NCI-H2081 (cell line): ENCODE measurements around the gene UBE2R2.
A peak's percentile ranks its signal among the peaks of the same experiment; 100 is the strongest.
"Not testable (repeated sequence)": the region's sequence is repeated elsewhere in the genome, so short reads cannot be mapped to it uniquely, and the experiment has no call there.

Source experiments
- DNase-seq, 2 experiments: peaks; one replicate each; lab custom pipeline; 2025; lab: John Stamatoyannopoulos, UW

Gene UBE2R2, protein sequence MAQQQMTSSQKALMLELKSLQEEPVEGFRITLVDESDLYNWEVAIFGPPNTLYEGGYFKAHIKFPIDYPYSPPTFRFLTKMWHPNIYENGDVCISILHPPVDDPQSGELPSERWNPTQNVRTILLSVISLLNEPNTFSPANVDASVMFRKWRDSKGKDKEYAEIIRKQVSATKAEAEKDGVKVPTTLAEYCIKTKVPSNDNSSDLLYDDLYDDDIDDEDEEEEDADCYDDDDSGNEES

DNA sequence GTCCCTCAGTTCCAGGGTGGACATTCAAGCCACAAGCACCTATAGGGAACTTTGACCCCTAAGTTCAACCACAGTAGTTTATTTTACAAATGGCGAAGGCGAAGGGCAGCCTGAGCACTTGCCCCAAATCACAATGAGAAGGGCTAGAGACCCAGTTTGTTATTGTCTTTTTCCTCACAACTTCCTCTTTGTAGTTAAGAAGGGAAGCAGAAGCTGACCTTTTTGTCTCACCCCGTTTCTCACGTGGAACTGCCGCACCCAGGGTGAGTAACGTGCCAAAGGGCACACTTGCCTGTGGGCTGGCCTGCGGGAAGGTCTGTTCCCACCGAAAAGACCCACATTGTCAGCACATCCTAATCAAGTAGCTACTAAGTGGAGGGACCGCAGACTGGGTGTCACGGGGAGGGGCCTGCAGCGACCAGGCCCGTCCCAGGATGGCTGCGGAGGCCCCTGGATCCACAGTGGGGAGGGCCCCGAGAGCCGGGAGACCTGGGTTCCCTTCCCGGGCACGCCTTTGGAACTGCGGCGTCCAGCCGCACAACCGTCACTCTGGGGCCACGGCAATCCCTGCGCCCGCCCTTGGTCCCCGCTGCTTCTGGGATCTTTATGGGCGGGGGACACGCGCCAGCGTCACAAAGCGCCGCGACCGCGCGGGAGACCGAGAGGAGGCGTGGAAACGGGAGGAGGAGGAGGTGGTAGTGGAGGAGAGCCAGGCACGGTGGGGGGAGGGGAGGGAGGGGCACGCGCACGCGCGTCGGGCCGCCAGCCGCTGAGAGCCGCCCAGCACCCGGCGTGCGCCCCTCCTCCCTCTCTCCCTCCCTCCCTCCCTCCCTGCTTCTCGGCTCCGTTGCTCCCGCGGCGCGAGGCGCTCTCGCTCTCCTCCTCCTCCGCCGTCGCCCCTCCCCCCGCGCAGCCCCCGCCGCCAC lies at the start of gene UBE2R2:
UBE2R2 (plus strand) TSS at position 834 of the 926 bp plus-strand sequence. CDS start 598 bp downstream, outside the sequence.
- peak; percentile 96 to 97 for DNase-seq

DNA sequence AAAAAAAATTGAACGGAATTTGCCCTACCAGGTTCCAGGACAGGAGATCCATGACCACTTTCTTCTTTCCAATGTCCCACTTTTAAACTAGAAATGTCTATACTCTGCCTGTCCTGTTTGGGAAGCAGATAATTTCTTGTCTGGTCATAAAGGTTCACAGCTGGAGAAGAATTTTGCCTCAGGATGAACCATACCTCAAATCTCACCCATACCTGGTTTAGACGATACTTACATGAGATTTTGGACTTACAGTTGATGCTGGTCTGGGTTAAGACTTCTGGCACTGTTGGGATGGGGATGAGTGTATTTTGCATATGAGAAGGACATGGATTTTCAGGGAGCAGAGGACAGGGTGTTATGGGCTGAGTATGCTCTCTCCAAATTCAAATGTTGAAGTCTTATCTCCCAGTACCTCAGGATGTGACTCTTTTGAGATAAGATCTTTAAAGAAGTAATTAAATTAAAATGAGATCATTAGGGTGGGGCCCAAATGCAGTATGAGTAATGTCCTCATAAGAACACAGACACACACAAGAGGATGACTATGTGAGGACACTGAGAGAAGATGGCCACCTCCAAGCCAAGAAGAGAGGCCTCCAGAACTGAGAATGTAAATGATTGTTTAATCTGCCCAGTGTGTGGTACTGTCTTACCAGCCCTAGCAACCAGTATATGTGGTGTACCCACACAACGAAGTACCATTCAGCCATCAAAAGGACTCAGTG lies 46.6 kb upstream of the UBE2R2 start:
- not testable (repeated sequence) for DNase-seq

DNA sequence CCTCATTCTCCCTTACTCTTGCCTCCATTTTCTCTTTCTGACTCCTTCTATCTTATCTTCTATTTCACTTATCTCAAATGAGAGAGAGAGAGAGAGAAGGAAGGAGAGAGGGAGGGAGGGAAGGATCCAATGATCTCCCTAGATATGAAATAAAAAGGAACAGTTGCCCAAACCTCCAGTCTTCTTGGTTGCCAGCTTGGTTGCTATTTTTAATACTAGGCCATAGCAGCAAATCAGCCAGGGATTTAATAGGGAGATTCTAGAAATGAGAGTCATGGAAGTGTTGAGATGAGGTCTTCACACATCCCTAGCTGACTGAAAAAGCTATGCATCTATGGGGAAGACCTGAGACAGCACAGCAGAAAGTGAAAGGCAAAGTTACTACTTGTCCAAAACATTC lies 43.8 kb upstream of the UBE2R2 start:
- not testable (repeated sequence) for DNase-seq

DNA sequence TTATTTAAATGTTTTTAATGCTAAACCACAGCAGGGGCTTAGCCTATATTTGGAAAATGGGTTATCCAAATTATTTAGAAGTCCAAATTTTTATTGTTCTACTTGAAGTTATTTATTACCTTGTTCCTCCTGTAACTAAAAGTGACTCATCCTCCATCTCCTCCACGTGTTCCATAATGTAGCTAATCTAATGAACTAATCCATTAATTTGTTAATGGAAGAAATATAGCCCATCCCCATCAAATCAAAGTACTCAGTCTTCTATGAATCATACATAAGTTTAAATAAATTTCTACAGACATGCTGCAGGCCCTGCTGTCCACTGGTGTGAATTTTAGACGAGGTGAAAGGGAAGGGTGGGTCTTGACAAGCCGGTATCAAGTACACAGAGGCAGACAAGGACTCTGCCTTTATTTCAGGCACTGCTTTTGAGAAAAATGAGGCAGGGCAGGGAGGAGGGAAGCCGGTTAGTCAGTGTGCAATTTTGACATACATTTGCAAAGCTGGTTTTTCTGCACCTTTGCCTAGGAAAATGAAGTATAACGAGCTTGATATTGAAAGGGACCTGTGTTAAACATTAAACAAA lies 42.8 kb upstream of the UBE2R2 start:
- DNase-seq, result not testable (repeated sequence)

DNA sequence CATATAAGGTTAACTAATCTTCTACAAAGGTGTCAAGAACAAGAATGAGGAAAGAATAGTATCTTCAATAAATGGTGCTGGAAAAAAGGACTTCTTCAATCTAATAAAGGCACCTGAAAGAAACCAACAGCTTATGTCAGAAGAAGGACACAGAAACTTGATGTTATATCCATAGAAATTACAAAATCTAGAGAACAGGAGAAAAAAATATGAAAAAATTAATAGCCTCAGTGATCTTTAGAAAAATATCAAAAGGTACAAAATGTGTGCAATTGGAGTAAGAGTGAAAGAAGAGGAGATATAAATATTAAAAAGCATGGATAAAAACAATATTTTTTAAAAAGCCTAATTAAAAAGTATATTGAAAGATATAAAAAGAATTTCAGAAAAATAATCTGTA lies 40.4 kb upstream of the UBE2R2 start:
- no peak for DNase-seq

DNA sequence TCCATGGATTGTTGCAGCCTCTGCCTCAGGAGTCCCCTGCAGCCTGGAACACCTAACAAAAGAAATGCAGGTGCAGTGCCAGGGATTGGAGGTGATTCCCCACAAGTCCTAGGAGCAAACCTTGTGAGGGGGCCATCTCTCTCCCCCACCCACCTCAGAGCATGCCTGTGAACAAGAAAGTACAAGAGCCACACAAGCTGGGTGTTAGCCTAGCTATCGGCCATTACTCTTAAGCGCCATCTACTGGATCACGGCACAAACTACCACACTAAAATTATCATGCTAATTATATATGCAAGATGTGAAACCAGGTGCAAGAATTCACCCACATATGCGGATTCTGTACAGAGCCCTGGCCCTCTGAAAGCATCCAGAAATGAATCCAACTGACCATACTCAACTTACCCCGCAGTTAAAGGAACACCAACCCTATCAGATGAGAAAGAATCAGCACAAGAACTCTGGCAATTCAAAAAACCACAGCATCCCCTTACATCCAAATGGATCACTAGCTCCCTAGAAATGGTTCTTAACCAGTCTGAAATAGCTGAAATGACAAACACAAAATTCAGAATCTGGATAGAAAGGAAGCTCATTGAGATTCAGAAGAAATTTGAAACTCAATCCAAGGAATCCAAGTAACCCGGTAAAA lies 38.1 kb upstream of the UBE2R2 start:
- peak; percentile 79 to 85 for DNase-seq

DNA sequence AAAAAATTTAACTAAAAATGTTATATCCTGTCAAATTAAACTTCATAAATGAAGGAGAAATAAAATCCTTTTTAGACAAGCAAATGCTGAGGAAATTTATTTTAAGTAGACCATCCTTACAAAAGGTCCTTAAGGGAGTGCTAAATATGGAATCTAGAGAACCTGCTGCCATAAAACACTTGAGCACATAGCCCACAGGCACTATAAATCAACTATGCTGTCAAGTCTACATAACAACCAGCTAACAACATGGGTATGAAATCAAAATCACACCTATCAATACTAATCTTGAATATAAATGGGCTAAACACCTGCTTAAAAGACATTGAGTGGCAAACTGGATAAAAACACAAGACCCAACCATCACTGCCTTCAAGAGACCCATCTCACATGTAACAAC lies 36.7 kb upstream of the UBE2R2 start:
- DNase-seq, result peak in 1 of 2 experiments; percentile 16

DNA sequence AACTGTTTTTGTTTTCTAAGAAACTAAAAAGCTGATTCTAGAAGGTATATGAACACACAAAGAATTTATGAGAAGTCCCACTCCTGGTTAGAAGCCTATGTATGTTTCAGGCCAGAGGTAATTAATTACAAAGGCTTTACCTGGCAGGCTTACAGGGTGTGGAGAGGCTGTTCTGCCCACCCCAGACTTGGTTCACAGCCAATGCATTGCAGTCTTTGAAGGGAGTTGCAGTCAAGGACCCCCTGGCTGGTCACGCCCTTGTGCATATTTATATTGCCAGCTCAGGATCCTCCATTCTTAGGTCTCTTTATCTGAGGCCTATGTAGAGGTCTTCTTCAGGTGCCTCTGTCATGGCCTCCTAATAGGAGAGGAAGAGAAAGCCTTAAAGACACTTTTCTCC lies 35.2 kb upstream of the UBE2R2 start:
- DNase-seq, result no peak

- DNase-seq, result no peak
Measured at GRCh38 chr9:33782395-33783152, 34.4 kb upstream of the UBE2R2 start.

DNA sequence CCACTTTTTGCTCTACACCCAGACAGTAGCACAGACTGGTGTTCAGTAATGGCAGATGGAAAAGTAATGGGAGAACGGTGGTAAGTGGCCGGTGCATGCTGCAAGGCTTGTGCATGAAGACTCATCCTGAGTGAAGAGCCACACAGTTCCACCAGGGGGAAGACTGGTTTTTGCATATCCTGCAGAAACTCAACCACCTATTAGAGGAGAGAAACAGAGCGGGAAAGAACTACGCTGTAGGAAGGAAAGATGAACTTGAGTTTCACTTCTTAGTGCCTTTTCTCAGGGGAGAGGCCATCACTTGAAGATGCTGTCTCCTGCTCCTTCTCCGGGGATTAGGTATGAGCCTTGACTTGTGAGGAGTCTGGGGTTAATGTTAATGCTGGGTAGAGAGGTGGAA lies 31.0 kb upstream of the UBE2R2 start:
- peak in 1 of 2 experiments; percentile 10 for DNase-seq

DNA sequence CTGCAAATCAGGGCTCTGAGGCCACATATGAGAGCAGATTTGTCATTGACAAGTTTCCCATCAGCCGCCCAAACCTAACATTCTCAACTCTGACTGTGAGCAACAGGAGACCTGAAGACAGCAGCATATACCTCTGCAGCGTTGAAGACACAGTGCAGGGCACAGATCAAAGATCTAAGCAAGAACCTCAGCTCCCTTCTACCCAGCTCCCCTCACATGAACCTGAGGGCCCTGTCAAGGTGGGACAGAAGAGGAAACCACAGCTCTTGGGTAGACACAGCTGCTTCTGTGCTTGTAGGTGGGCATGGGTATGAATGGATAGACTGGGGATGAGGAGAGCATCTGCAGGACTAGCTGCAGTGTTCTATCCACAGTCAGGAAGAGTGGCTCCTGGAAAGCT lies 30.3 kb upstream of the UBE2R2 start:
- no peak for DNase-seq

GRCh38 chr9:33787839-33788238 lies 29.1 kb upstream of the UBE2R2 start:
- no peak for DNase-seq

DNA sequence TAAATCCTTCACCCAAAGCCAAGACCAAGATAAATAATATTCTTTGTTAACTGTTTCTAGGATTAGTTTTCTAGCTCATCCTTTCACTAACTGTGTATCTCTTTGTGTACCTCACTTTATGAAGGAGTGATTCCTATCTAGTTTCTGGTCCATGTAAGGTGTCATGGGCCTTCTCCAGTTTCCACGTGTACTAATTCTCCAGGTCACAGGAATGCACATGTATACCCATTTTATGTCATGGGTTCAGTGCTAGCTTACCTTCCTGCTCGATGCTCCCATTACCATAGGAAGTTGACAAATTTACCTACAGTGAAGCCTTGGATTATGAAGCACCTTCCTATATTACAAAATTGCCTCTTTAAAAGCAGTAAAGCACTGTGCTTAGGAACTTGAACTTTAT lies 27.5 kb upstream of the UBE2R2 start:
- not testable (repeated sequence) for DNase-seq

GRCh38 chr9:33791117-33791516 lies 25.8 kb upstream of the UBE2R2 start:
- DNase-seq, result no peak

GRCh38 chr9:33793496-33793895 lies 23.5 kb upstream of the UBE2R2 start:
- not testable (repeated sequence) for DNase-seq

DNA sequence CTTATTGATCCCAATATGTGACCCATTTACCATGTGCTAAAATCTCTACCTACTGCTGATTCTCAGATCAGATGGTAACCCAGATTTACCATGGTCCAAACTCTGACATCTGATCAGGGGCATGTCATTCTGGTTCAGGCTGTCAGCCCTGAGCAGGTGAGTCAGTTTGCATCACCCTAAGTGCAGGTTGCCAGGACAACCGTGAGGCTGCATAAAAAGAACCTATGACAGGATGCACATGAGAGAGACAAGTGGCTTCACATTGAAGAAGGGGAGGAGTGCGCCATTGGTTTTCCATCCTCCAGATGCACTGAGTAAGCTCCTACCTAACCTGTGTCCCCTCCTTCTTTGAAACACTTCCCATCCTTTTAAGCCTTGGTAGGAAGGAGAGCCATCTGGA lies 22.4 kb upstream of the UBE2R2 start:
- DNase-seq, result peak in 1 of 2 experiments; percentile 27

DNA sequence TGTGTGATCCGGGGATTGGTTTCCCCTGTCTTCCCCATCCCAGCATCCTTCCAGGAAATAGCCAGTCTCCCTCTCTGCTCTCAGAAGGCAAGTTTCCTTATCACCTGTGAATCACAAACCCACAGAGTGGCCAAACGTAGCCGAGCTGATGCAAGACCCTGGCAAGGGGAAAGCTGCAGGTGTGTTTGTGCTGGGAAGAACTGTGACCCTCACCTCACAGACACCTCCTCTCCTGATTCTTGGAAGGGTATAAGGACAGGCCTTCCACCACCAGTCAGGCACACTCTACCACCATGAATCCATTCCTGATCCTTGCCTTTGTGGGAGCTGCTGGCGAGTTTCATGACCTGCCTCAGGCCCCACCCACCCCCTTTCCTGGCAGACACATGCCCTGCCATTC lies 21.7 kb upstream of the UBE2R2 start, which contains the start of gene PRSS3:
PRSS3 (plus strand) TSS at position 281 of the 400 bp plus-strand sequence; CDS start at position 294, 13 bp downstream.
- no peak for DNase-seq

DNA sequence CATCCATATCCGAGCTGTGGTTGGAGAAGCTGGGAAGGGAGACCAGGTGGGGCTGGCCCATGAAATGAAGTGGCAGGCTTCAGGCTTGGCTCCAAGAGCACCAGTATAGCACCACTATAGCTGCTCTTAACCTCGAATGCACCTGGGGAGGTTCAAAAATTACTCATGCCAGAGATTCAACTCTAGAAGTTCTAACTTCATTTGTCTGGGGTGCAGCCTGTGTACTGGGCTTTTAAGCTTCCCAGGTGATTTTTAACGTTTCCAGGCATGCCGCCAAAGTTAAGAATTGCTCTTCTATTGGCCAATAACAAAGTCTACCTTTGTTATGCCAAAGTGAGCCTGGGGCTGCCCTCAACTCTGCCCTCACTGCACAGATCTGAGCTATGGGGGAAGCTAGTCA lies 21.1 kb upstream of the UBE2R2 start:
- DNase-seq, result no peak

DNA sequence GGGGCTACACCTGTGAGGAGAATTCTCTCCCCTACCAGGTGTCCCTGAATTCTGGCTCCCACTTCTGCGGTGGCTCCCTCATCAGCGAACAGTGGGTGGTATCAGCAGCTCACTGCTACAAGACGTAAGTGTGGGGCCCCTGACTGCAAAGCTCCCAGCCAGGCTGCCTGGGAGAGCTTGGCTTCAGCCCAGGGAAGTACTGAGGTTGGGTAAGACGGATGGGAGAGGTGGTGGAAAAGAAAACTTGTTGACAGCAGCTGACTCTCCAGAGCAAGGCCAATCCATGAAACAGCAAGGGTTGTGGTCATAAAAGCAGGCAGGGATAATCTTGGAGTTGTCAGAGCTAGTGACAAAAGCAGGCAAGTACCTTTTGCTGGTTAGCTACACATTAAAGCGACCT lies 20.3 kb upstream of the UBE2R2 start:
- DNase-seq, result not testable (repeated sequence)

DNA sequence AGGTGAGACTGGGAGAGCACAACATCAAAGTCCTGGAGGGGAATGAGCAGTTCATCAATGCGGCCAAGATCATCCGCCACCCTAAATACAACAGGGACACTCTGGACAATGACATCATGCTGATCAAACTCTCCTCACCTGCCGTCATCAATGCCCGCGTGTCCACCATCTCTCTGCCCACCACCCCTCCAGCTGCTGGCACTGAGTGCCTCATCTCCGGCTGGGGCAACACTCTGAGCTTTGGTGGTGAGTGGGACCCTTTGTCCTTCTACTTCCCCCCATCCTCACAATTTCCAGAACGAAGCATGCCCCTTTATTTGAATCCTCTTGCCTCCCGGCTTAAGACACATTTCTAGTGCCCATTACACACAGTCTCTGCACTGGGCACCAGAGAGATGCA lies 19.1 kb upstream of the UBE2R2 start:
- no peak for DNase-seq

DNA sequence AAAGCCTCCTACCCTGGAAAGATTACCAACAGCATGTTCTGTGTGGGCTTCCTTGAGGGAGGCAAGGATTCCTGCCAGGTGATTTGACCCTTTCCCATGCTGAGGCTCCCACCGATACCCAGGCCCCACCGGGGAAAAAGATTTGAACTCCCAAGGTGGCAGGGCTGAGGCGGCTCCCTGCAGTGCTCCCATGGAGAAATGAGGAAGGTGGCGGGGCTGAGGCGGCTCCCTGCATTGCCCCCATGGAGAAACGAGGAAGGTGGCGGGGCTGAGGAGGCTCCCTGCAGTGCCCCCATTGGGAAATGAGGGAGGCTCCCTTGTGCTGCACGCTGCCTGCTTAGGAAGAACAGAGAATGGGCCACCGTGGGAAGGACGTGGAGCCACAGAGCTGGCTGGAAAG lies 18.4 kb upstream of the UBE2R2 start:
- no peak for DNase-seq
